IMR-90 (cell line): ENCODE data around the gene PIMREG.

Experiments
- RAD21 ChIP-seq: IDR thresholded peaks from 2 replicates; pipeline ENCODE4 v1.6.1; 2012; ENCODE audit warnings: low read length, improper control_type of control experiment
- SMC3 ChIP-seq: fragments of 150-350 bp; IDR thresholded peaks from 2 replicates; pipeline ENCODE4 v1.6.1; 2016; ENCODE audit warnings: low read depth, mild to moderate bottlenecking, antibody characterized with exemption, low read length, moderate library complexity
- TF ChIP-seq, protein P1 (sequence below): conservative IDR thresholded peaks from 2 replicates; pipeline ENCODE4 v1.5.1; 2012; ENCODE audit warnings: mild to moderate bottlenecking, low read depth, low read length, improper control_type of control experiment

DNA sequence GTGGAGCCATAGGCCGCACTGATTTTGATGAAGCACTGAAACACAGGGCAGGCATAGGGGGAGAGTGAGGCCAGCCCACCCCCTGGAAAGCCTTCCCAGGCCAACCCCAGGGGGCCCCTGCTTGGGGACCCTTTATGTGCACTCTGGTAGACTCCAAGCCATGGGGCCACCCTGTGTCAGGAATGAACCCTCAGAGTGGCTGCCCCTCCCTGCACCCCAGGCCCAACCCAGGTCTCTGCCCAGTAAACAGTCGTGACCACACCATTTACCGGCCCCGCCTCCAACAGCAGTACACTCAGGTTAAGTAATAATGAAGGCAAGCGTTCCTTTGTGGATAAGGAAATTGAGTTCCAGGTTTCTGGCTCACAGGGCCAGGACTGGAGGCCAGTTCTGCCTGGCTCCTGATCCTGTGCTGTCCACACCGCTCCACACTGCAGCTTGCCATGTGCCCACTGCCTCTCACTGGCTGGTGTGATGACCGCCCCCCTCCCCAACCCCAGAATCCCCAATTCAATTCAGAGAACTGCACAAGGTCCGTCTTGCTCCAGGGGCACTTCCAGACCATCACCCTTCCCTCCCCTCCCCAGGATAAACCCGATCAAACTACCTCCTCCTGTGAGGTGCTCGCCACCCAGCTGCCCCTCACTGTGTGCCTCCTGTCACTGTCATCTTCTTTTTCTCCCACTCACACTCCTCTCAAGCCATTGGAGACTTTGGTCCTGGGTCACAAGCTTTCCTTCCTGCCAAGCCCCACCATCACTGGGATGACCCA lies 13.6 kb downstream of the PIMREG start:
- TF ChIP-seq, protein P1, sequence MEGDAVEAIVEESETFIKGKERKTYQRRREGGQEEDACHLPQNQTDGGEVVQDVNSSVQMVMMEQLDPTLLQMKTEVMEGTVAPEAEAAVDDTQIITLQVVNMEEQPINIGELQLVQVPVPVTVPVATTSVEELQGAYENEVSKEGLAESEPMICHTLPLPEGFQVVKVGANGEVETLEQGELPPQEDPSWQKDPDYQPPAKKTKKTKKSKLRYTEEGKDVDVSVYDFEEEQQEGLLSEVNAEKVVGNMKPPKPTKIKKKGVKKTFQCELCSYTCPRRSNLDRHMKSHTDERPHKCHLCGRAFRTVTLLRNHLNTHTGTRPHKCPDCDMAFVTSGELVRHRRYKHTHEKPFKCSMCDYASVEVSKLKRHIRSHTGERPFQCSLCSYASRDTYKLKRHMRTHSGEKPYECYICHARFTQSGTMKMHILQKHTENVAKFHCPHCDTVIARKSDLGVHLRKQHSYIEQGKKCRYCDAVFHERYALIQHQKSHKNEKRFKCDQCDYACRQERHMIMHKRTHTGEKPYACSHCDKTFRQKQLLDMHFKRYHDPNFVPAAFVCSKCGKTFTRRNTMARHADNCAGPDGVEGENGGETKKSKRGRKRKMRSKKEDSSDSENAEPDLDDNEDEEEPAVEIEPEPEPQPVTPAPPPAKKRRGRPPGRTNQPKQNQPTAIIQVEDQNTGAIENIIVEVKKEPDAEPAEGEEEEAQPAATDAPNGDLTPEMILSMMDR, result no peak
- TF ChIP-seq RAD21, result no peak
- TF ChIP-seq SMC3, result no peak
